ENCODE results near the gene COL4A5. TPM values are rescaled to one million over a fixed set of nuclear protein-coding genes. Genes with fewer than 3 reads are reported as not detected.
A peak's percentile ranks its signal among the peaks of the same experiment; 100 is the strongest.

COL4A5 gene
- total and polyA plus RNA-seq, 8 donors: 15.5 to 203 (median 166) TPM

DNA sequence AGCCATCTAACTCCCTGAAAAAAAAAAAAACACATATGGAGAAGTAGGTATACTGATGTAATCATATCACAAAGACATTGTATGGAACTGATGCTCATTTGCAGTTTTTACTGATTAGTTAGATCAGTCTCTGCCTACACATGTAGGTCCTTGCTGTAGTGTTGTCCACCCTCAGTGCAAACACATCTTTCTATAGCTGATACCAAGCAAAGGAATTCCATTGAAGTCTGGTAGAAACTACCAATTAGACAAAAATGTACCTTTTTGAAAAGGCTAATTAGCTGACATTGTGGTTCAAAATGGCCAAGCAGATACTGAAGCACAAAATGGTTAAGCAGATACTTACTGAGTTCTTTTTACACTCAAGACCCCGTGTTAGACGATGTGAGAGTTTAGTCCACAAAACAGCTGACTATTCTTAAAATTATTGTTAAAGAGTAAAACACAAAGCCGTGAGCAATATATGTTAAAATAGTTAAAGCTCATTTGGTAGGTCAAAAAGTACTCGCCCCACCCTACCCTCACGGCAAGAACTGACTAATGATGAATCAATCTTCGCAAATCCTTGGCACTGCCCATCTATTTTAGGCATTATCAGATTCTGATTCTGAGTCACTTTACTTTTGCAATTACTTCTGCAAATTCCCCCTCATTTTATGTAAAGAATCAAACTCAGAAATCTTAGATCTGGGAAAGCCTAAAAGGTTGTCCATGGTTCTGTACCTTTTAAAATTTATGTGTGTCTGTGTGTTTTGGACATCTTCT is 41.8 kb upstream of the COL4A5 start:
- no peak for ATAC-seq
- Histone ChIP-seq H3K9me3 (no peaks in the 10 kb centered on the region), H3K27me3 (no peaks in the 10 kb centered on the region), H3K4me1 (no peaks in the 10 kb centered on the region), H3K36me3 (no peaks in the 10 kb centered on the region), H3K4me3 (no peak overlapping the region), H3K27ac (no peak overlapping the region)
- intact Hi-C loops (cut with DNase I): no loop called here
- TF ChIP-seq, protein P1, sequence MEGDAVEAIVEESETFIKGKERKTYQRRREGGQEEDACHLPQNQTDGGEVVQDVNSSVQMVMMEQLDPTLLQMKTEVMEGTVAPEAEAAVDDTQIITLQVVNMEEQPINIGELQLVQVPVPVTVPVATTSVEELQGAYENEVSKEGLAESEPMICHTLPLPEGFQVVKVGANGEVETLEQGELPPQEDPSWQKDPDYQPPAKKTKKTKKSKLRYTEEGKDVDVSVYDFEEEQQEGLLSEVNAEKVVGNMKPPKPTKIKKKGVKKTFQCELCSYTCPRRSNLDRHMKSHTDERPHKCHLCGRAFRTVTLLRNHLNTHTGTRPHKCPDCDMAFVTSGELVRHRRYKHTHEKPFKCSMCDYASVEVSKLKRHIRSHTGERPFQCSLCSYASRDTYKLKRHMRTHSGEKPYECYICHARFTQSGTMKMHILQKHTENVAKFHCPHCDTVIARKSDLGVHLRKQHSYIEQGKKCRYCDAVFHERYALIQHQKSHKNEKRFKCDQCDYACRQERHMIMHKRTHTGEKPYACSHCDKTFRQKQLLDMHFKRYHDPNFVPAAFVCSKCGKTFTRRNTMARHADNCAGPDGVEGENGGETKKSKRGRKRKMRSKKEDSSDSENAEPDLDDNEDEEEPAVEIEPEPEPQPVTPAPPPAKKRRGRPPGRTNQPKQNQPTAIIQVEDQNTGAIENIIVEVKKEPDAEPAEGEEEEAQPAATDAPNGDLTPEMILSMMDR (IDR thresholded peaks at IDR 0.05): no peak
- DNase-seq: no peak

DNA sequence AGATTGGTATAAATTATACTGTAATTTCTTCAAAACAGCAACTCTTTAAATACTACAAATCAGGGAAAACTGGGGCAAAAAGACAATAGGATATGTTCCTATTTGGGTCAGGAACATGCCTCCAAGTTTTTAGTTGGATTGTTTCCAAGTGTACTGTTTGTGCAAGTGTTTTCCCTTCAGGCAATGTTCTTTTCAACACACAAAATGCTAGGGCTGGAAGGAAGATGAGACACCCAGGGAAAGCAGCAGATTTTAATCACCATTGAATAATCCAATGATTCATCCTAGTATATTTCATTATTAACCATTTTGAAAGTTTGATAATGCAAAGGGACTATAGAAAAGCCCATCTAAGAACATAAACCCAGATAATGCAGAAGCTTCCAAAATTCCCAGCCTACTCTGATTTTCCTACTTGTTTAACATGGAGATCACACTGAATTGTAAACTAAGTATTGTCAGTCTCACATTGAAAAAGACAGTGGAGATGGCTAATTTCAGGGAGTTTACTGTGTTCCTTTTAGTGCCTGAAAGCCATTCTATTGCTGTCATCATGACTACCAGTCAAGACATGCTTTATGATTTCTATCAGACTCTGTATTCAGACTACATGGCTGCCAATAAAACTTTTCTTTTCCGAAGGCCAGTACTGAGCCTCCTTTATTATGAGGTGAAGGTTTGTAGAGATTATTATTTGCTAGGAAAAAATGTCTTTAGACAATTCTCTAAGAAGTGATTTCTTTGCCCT is 40.0 kb upstream of the COL4A5 start:
- Histone ChIP-seq H3K36me3 (no peaks in the 10 kb centered on the region), H3K9me3 (no peaks in the 10 kb centered on the region), H3K27me3 (peaks cover 0 to 11% of the 10 kb centered on the region in 2 donors), H3K4me3 (no peak overlapping the region), H3K27ac (no peak overlapping the region), H3K4me1 (no peaks in the 10 kb centered on the region)
- intact Hi-C loops (cut with DNase I): no loop called here
- no peak for DNase-seq
- TF ChIP-seq, protein P1 (IDR thresholded peaks at IDR 0.05): no peak
- ATAC-seq: no peak

DNA sequence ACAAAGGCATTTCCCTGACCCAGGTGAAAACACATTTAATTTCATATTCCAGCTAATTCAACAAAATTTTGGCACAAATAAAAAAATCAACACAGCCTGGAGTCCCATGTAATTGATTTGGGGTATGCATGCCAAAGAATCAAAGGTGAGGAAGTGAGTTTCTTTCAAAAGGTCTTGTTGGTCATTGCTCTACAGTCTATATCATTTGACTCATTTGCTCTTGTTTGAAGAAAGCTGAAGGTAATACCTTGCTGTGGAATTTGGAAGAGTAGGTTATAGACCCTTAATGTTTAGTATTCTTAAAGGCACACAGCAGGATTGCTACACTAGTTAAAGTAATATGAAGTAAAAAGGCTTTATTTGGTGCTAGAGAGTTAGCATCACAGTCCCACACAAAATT is 26.9 kb upstream of the COL4A5 start:
- intact Hi-C loops (cut with DNase I): no loop called here
- no peak for ATAC-seq
- TF ChIP-seq, protein P1 (IDR thresholded peaks at IDR 0.05): no peak

DNA sequence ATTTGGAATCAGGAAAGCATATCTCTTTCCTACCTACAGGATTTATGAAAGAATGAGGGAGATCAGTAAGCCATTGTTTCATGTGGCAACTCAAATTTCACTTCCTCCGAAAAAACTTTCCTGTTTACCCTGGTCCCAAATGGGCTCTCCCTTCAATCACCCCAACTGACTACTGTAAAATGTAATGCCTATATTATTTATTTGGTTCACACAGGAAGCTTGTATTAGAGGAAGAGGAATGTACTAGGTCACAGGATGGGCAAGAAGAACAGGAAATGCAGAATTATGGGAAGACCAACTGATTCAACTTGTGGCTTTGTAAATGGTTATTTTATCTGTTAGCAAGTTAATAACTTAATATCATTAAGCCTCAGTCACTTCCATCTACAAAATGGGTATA is 24.5 kb upstream of the COL4A5 start:
- DNase-seq: no peak
- Histone ChIP-seq H3K4me1 (no peaks in the 10 kb centered on the region), H3K4me3 (no peak overlapping the region), H3K36me3 (no peaks in the 10 kb centered on the region), H3K27me3 (no peaks in the 10 kb centered on the region), H3K27ac (no peak overlapping the region), H3K9me3 (no peaks in the 10 kb centered on the region)
- TF ChIP-seq, protein P1 (IDR thresholded peaks at IDR 0.05): no peak
- intact Hi-C loops (cut with DNase I): no loop called here
- no peak for ATAC-seq

More for the DNA sequence above, 26.9 kb upstream of the COL4A5 start:
- Histone ChIP-seq H3K36me3 (no peaks in the 10 kb centered on the region), H3K9me3 (no peaks in the 10 kb centered on the region), H3K4me1 (no peaks in the 10 kb centered on the region), H3K27me3 (peaks cover 0 to under 1% of the 10 kb centered on the region in 2 donors), H3K27ac (no peak overlapping the region), H3K4me3 (no peak overlapping the region)
- DNase-seq: no peak

DNA sequence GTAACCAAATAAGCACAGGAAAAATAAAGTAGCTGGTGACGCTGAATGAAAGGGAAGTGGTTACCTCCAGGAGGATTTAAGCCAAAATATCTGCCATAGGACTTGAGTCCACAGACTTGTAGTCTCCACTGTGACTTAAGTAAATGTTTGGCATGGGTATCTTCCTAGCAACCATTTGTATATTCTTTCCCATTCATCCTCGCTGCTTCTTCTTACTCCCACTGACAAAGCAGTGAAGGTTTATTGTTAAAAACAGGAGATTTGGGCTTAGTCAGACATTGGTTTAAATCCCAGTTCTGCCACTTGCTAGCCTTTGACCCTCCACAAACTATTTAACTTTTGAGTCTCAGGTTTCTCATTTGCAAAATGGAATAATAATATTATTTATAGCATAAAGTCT is 23.7 kb upstream of the COL4A5 start:
- no peaks in the 10 kb centered on the region for H3K9me3 ChIP-seq
- intact Hi-C loops (cut with DNase I): no loop called here
- TF ChIP-seq, protein P1 (IDR thresholded peaks at IDR 0.05): no peak
- no peak overlapping the region for H3K4me3 ChIP-seq
- ATAC-seq (no peak), DNase-seq (peak in 1 of 4 donors; percentile 36)
- H3K27me3 ChIP-seq: no peaks in the 10 kb centered on the region
- no peaks in the 10 kb centered on the region for H3K4me1 ChIP-seq
- H3K27ac ChIP-seq: no peak overlapping the region
- no peaks in the 10 kb centered on the region for H3K36me3 ChIP-seq
